ENCODE results near the gene CMPK2.

Gene CMPK2

DNA sequence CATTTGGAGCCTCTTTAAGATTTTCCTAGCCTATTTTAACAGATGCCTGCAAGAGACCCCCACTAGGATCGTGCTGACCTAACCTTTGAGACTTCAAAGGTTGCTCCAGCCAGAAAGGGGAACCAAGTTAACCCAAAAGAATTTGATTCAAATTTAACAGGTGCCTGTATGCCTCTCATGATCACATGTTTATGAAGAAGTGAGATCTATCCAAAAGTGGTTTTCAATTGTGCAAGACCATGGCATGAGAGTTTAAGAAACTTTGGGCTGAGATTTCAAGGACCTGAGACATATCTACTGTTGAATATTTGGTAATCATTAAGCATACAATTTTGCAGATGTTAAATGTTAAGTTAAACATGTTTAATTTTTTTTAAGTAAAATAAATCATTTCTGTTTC, 10.6 kb upstream of the CMPK2 start:
- no peak for DNase-seq (ENCODE audit: low read depth)
- TF ChIP-seq, protein P1, sequence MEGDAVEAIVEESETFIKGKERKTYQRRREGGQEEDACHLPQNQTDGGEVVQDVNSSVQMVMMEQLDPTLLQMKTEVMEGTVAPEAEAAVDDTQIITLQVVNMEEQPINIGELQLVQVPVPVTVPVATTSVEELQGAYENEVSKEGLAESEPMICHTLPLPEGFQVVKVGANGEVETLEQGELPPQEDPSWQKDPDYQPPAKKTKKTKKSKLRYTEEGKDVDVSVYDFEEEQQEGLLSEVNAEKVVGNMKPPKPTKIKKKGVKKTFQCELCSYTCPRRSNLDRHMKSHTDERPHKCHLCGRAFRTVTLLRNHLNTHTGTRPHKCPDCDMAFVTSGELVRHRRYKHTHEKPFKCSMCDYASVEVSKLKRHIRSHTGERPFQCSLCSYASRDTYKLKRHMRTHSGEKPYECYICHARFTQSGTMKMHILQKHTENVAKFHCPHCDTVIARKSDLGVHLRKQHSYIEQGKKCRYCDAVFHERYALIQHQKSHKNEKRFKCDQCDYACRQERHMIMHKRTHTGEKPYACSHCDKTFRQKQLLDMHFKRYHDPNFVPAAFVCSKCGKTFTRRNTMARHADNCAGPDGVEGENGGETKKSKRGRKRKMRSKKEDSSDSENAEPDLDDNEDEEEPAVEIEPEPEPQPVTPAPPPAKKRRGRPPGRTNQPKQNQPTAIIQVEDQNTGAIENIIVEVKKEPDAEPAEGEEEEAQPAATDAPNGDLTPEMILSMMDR (IDR thresholded peaks at IDR 0.05; ENCODE audit: insufficient read depth, low read depth, low read length, missing control alignments) = no peak
- no peak overlapping the region for H3K4me3 ChIP-seq (ENCODE audit: low read depth, low read length)

- TF ChIP-seq, protein P1 (IDR thresholded peaks at IDR 0.05; ENCODE audit: insufficient read depth, low read depth, low read length, missing control alignments) = no peak
- H3K4me3 ChIP-seq (ENCODE audit: low read depth, low read length) = no peak overlapping the region
- DNase-seq (ENCODE audit: low read depth) = no peak
Observed at GRCh38 chr2:6874032-6874431, 8.3 kb upstream of the CMPK2 start.

GRCh38 chr2:6872394-6872793, 6.7 kb upstream of the CMPK2 start:
- no peak for DNase-seq (ENCODE audit: low read depth)
- H3K4me3 ChIP-seq (ENCODE audit: low read depth, low read length) = no peak overlapping the region
- TF ChIP-seq, protein P1 (IDR thresholded peaks at IDR 0.05; ENCODE audit: insufficient read depth, low read depth, low read length, missing control alignments) = no peak

DNA sequence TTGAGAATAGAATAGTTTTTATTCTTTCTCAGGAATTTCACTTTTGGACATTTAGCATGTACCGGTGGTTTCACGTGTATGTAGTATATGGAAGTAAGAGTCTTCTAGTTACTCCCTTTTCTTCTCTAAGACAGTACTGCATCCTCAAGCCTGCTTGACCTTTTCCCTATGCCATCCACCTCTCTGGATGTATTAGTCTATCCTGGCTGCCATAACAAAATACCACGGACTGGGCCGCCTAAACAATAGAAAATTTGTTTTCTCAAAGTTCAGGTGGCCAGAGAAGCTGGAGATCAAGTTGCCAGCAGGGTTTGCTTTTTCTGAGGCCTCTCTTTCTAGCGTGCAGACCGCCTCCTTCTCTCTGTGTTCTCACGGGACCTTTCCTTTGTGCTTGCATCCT, 1.3 kb upstream of the CMPK2 start:
- no peak overlapping the region for H3K4me3 ChIP-seq (ENCODE audit: low read depth, low read length)
- no peak for DNase-seq (ENCODE audit: low read depth)
- TF ChIP-seq, protein P1 (IDR thresholded peaks at IDR 0.05; ENCODE audit: insufficient read depth, low read depth, low read length, missing control alignments) = no peak

- TF ChIP-seq, protein P1 (IDR thresholded peaks at IDR 0.05; ENCODE audit: insufficient read depth, low read depth, low read length, missing control alignments) = peak; percentile 29
- peak; percentile 59 for DNase-seq (ENCODE audit: low read depth)
- peak overlapping the region; percentile 66 for H3K4me3 ChIP-seq (ENCODE audit: low read depth, low read length)
Observed at GRCh38 chr2:6866275-6866671, 566 bp upstream of the CMPK2 start.

DNA sequence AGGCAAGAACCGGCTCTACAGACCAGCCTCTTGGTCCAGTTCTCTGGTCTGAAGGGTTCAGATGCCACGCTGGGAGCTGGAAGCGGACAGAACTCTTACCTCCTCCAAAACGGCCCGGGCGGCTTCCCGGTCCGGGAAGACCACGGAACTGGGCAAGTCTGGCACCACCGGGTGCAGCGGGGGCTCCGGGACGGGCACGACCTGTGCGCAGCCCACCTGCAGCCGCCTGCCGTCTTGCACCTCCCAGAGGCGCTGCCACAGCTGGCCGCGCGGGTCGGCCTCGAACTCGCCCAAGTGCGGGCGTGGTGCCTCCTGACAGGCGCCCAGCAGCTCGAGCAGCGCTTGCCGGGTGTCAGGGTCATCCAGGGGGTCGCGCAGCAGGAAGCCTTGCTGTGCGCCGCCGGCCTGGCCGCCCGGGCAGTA, 773 bp downstream of the CMPK2 start:
- no peak for DNase-seq (ENCODE audit: low read depth)
- H3K4me3 ChIP-seq (ENCODE audit: low read depth, low read length) = peak overlapping the region; percentile 66
- TF ChIP-seq, protein P1 (IDR thresholded peaks at IDR 0.05; ENCODE audit: insufficient read depth, low read depth, low read length, missing control alignments) = no peak

DNA sequence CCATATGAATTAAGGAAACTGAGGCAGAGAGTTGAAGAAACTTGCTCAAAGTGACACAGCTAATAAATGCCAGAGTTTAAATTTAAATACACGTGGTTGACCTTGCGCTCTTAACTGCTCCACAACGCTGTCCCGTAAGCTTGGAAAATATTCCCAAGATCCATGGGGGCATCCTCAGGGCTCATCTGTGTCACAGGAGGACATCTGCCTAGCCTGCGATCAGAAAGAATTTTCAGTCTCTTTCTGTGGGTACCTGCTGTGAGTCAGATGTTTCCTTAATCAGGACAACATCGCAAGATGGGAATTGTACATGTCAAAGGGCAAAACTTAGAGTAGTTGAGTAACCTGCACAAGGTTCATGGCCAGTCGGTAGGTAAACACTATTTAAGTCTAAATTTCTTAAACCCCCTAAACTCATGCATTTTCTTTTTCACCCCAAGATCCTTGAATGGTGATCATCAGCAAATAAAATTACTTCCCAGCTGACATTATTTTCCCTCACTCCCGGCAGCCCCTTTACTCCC, 1.4 kb downstream of the CMPK2 start:
- TF ChIP-seq, protein P1 (IDR thresholded peaks at IDR 0.05; ENCODE audit: insufficient read depth, low read depth, low read length, missing control alignments) = no peak
- DNase-seq (ENCODE audit: low read depth) = no peak
- peak overlapping the region; percentile 66; the same call in 1 of the 2 replicates for H3K4me3 ChIP-seq (ENCODE audit: low read depth, low read length)

Measured in GM12865 (cell line).